ENCODE measurements around the gene DGKZ.

The DGKZ gene

GRCh38 chr11:46383974-46384701 is 36.9 kb downstream of the DGKZ start:
- TF ChIP-seq GATA3 (IDR thresholded peaks at IDR 0.05; ENCODE audit: low read depth, low read length) (no peak), GATA2 (IDR thresholded peaks at IDR 0.05; ENCODE audit: low read depth, low read length) (no peak)

- TF ChIP-seq GATA2 (IDR thresholded peaks at IDR 0.05; ENCODE audit: low read depth, low read length), result no peak
- no peak for TF ChIP-seq GATA3 (IDR thresholded peaks at IDR 0.05; ENCODE audit: low read depth, low read length)
These were observed 38.1 kb downstream of the DGKZ start for GRCh38 chr11:46385169-46386004.

DNA sequence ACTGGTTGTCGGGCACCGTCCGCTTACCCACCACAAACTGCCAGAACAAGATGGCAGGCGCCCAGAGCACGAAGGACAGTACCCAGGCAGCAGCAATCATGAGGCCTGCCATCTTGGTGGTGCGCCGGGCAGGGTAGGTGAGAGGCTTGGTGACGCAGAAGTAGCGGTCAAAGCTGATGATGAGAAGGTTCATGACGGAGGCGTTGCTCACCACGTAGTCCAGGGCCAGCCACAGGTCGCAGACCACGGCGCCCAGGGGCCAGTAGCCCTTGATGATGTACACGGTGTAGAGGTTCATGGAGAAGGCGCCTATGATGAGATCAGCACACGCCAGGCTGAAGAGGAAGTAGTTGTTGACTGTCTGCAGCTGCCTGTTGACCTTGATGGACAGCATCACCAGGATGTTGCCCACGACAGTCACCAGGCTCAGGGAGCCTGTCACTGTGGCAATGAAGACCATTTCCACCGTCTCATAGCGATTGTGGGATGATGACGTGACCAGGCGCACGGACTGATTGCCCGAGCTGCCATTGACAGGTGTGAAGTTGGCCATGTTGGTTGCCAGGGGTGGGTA is 38.8 kb downstream of the DGKZ start:
- no peak for TF ChIP-seq GATA2 (IDR thresholded peaks at IDR 0.05; ENCODE audit: low read depth, low read length)

DNA sequence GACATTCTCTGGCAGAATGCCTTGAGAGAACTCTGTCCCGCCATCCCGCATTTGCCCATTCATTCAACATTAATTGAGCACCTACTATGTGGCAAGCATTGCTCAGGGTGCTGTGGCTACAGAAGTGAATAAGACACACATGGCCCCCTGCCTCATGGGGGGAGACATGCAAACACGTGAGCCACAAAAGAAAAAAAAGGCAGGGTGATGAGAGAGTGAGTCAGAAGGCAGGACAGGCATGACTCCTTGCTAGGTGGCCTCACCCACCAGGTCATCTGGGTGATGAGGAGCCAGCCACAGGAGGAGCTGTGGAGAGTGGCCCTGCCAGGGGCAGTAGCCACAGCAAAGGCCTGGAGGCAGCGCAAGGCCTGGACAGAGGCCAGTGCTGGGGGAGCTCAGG is 39.4 kb downstream of the DGKZ start:
- TF ChIP-seq GATA2 (IDR thresholded peaks at IDR 0.05; ENCODE audit: low read depth, low read length) (no peak), GATA3 (IDR thresholded peaks at IDR 0.05; ENCODE audit: low read depth, low read length) (no peak)

DNA sequence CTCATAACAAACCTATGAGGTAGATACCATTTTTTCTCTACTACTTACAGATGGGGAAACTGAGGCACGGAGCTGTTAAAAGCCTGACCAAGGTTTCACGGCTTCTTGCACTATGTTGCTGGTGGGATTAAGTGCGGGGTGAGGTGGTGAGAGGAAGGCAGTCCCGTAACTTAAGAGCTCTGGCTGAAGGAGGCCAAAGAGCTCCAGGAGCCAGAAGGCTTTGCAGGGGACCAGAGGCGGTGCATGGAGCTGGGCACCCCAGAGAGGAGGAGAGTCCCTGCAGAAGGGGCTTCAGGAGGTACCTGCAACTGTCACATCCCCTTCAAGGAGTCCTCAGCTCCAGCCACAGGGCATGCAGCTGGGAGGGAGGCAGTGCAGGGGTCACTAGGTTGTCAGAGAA is 40.2 kb downstream of the DGKZ start:
- TF ChIP-seq GATA2 (IDR thresholded peaks at IDR 0.05; ENCODE audit: low read depth, low read length), result no peak
- TF ChIP-seq GATA3 (IDR thresholded peaks at IDR 0.05; ENCODE audit: low read depth, low read length), result no peak

DNA sequence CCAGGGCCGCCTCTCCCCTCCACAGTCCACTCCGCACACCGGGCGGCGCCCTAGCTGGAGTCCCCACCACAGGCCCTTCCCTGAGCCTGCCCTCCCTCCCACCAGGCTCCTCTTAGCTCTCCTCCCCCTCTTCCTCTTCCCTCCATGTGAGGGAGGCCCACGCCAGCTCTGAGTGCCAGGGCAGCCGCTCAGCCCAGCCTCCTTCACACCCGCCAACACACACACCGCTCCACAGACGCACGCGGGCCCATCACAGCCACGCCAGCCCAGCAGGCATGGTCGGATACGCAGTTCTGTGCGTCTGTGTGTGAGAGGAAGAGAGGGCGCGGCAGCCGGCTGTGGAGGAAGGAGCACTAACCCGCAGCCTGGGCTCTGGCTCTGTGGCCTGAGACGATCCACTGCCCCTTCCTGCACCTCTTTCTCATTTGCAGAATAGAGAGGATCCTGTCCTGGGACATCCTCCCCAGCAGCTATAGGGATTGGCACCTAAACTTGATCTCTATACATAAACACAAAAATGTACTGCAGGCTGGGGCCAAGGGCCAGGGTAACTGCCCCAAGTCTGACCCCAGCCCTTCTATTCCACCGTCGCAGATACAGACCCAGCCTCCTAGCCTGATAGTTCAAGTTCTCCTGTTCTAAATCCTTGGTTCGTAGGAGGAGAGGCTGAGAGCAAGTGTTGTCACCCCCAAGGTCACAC is 40.8 kb downstream of the DGKZ start:
- TF ChIP-seq GATA2 (IDR thresholded peaks at IDR 0.05; ENCODE audit: low read depth, low read length) (no peak), GATA3 (IDR thresholded peaks at IDR 0.05; ENCODE audit: low read depth, low read length) (no peak)

- TF ChIP-seq GATA2 (IDR thresholded peaks at IDR 0.05; ENCODE audit: low read depth, low read length), result no peak
These were observed 41.6 kb downstream of the DGKZ start for GRCh38 chr11:46388619-46389449.

- TF ChIP-seq GATA3 (IDR thresholded peaks at IDR 0.05; ENCODE audit: low read depth, low read length) (no peak), GATA2 (IDR thresholded peaks at IDR 0.05; ENCODE audit: low read depth, low read length) (no peak)
These were observed 42.4 kb downstream of the DGKZ start for GRCh38 chr11:46389450-46390330.

DNA sequence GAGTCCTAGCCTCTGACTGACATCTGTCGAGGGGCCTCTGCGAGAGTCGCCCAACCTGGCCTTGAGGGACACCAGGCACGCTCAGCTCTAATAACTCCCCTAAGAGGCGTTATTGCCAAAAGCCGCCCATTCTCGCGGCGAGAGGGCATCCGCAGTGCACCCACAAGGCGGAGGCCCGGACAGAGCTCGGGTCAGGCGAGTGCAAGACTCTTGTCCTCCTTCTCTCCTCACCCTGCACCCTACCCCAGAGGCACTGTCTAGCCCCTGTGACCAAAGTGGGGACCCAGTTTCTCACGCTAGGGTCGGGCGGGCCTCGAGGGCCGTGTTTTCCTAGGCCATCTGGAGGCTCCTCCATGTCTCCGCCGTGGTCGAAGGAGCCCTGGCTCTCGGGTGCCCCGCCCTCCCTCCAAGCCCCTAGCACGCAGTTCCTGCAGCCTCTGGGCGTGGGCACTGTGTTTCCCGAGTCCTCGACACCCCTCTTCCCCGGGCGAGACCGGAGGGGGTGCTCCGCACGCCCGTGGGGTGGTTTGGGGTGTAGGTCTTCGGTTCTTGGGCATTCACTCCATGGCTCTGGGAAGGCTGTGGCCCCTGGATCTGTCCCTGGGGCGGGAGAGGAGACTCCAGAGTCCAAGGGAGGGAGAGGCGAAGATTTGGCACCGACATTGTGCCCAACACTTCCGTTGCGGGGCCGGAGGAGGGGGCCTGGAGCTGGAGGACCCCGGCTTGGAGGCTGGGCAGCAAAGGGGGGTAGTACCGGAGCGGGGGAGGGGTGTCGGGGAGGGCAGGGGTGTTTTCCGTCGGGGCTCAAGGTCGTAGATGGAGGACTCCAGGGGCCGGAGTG is 43.3 kb downstream of the DGKZ start:
- TF ChIP-seq GATA3 (IDR thresholded peaks at IDR 0.05; ENCODE audit: low read depth, low read length) (no peak), GATA2 (IDR thresholded peaks at IDR 0.05; ENCODE audit: low read depth, low read length) (no peak)

DNA sequence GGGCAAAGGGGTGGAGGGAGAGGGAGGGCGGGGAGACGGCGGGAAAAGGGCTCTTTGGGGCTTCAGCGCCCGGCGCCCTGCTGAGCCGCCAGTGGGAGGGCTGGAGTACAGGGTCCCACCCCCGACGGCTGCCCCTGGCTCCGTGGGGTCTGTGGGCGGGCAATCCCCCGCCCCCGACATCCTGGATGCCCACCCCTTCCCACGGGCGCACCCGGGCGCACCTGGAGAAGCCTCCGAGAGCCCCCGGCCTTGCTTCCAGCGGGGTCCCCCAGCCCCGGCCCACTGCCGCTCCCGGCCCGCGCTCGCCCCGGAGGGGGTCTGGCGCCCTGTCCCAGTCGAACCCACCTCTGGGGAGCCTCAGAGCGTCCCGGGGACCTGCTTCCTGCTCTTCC is 43.9 kb downstream of the DGKZ start:
- TF ChIP-seq GATA2 (IDR thresholded peaks at IDR 0.05; ENCODE audit: low read depth, low read length) (no peak), GATA3 (IDR thresholded peaks at IDR 0.05; ENCODE audit: low read depth, low read length) (no peak)

DNA sequence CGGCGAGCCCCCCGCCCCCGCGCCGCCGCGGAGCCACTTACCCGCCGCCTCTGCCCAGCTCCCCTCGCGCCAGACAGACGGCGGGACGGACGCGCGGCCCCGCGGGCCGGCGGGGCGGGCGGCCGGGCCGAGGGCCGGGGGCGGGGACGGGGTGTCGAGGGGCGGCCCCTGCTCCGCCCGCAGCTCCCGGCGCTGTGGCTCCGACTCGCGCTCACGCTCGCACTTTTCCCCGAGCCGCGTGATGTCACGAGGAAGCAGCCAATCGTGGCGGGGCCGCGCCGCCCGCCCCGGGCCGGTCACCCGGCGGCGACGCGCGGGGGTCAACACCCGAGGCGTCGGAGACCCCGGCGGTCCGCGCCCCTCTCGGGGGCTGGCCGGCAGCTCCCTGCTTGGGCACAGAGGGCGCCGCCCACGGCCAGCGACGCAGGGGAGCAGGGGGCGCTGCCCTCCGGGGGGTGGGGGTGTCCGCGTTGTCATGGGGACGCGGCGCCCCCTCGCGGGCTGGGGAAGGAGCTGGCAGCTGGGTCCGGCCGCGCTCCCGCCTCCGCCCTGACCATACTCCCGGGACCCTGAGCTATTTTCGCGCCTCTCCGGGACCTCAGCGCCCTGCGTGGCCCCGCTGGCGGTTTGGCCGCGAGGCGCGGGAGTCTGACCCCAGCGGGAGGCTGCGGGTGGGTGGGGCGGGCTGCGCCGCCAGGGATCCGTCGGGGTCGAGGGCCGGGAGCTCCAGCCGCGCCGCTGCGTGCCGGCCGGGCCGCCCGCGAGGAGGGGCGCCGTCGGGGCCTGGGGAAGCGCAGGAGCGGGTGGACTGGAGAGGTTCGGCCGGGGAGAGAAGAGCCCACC is 44.5 kb downstream of the DGKZ start, which contains the start of gene CHRM4:
CHRM4 (minus strand) TSS at position 199 of the 843 bp plus-strand sequence. CDS start 5,219 bp downstream, outside the sequence.
- TF ChIP-seq GATA3 (IDR thresholded peaks at IDR 0.05; ENCODE audit: low read depth, low read length) (no peak), GATA2 (IDR thresholded peaks at IDR 0.05; ENCODE audit: low read depth, low read length) (no peak)

All from SH-SY5Y (cell line).